DND-41 (cell line): ENCODE measurements around the gene EXD3.

Source experiments
- CTCF ChIP-seq: IDR thresholded peaks from 2 replicates; pipeline ENCODE4 v1.5.1; 2012; ENCODE audit warnings: borderline replicate concordance, low read length, moderate library complexity, mild to moderate bottlenecking; ENCODE audit not compliant: poor library complexity, severe bottlenecking; ENCODE audit errors: extremely low read depth
- EZH2 ChIP-seq: IDR thresholded peaks from 3 replicates; pipeline ENCODE4 v1.6.1; 2012; ENCODE audit warnings: borderline replicate concordance, low read depth, mild to moderate bottlenecking, moderate library complexity, low read length, inconsistent platforms; ENCODE audit not compliant: severe bottlenecking

GRCh38 chr9:137302118-137302448, 120.9 kb downstream of the EXD3 start, which contains the start of gene NRARP:
- TF ChIP-seq CTCF: no peak
- TF ChIP-seq EZH2: no peak
